ENCODE results near the gene STRN3.
"Not testable (repeated sequence)": the region's sequence is repeated elsewhere in the genome, so short reads cannot be mapped to it uniquely, and the experiment has no call there.

STRN3 gene

GRCh38 chr14:30906752-30907658, 119.2 kb downstream of the STRN3 start:
- peak; percentile 64 for TF ChIP-seq CTCF (IDR thresholded peaks at IDR 0.05; ENCODE audit: control insufficient read depth, extremely low read depth, insufficient read depth)
- no peak overlapping the region for H3K4me3 ChIP-seq (ENCODE audit: low read depth, low read length)
- no peak for DNase-seq (ENCODE audit: low read depth)

DNA sequence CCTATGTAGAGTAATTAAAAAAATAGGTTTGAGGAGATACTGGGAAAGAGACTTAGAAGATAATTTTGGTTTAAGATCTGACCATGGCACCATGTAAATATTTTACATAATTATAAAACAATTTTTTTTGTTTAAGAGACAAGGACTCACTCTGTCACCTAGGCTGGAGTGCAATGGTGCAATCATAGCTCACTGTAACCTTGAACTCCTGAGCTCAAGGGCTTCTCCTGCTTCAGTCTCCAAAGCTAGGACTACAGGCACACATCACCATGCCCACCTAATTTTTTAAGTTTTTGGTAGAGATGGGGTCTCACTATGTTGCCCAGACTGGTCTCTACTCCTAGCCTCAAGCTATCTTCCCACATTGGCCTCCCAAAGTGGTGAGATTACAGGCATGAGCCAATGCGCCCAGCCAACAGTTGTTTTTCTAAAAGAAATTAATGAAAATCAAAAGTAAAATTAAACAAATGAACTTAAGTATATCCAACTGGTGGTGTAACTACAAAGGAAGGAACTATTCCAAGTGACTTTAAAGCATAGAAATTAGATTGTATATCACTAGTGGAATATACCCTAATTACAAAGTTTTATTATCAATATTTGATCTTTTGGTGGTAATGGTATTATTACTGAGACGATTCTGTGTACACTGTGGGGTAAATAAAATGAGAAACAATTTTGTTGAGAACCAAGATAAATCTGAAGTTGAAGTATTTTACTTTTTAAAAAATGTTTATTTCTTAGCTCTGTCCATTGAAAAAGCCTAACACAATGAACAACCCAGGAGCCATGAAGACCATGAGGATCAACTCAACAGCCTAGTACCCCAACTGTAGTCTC, 122.7 kb downstream of the STRN3 start:
- no peak for TF ChIP-seq CTCF (IDR thresholded peaks at IDR 0.05; ENCODE audit: control insufficient read depth, extremely low read depth, insufficient read depth)
- no peak overlapping the region for H3K4me3 ChIP-seq (ENCODE audit: low read depth, low read length)
- no peak for DNase-seq (ENCODE audit: low read depth)

- not testable (repeated sequence) for H3K4me3 ChIP-seq (ENCODE audit: low read depth, low read length); DNase-seq (ENCODE audit: low read depth)
Observed at GRCh38 chr14:30897121-30897520, 129.1 kb downstream of the STRN3 start.

DNA sequence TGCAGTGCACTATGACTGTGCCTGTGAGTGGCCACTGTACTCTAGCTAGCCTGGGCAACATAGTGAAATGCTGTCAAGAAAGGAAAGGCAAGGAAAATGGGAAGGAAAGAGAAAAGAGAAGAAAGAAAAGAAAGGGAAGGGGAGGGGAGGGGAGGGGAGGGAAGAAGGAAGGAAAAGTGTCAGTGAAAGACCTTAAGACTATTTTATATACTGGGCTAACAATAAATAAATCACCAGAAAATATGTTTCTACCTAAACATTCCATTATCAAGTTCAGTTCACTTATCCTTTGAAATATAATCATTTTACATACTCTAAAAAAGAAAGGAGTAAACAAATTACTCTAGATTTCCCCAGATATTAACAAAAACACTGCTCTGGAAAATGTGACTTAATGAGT, 129.7 kb downstream of the STRN3 start:
- DNase-seq (ENCODE audit: low read depth): no peak
- no peak for TF ChIP-seq CTCF (IDR thresholded peaks at IDR 0.05; ENCODE audit: control insufficient read depth, extremely low read depth, insufficient read depth)
- H3K4me3 ChIP-seq (ENCODE audit: low read depth, low read length): no peak overlapping the region

DNA sequence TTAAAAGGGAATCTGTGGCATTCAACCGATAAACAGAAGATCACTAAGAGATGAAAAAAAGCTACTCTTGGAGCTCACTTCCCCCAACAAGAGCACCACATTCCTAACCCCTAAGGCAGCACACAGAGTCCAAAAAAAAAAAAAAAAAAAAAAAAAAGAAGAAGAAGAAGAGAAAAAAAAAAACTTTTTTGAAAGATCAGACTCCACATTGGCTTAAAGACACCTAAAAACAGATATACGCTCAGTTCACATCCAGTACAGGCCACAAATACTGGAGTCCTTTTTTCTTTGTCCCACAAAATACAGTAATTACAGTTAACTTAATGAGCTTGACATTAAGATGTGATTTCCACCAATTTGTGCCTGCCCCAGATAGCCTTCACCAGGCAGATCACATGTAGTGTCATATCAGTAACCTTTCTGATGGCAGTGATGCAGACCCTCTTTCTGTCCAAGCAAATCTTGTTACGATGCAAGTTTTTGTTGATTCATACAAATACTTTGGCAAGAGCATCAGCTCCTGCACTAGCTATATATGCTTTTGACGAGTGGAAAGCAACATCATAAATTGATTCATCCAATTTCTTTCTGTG, 131.2 kb downstream of the STRN3 start:
- TF ChIP-seq CTCF (IDR thresholded peaks at IDR 0.05; ENCODE audit: control insufficient read depth, extremely low read depth, insufficient read depth): no peak
- no peak overlapping the region for H3K4me3 ChIP-seq (ENCODE audit: low read depth, low read length)
- DNase-seq (ENCODE audit: low read depth): no peak

DNA sequence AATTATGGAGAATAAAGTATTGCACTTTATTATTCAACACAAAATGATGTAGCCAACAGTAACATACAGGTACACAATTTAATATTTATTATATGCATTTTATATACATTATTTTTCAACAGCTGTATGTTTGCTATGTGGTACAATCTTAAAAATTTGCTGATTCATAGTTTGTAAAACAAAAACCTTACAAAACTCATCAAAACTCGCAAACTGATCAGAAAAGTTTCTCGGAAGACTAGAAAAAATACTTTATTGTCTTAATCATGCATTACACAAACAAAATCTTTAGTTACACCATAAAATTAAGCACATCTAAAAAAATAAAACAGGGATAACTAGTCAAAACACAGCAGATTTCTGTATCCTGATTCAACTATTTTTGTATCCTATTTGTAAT, 132.4 kb downstream of the STRN3 start:
- no peak for DNase-seq (ENCODE audit: low read depth)
- no peak overlapping the region for H3K4me3 ChIP-seq (ENCODE audit: low read depth, low read length)
- TF ChIP-seq CTCF (IDR thresholded peaks at IDR 0.05; ENCODE audit: control insufficient read depth, extremely low read depth, insufficient read depth): no peak

GRCh38 chr14:30889244-30889594, 137.0 kb downstream of the STRN3 start:
- TF ChIP-seq CTCF (IDR thresholded peaks at IDR 0.05; ENCODE audit: control insufficient read depth, extremely low read depth, insufficient read depth): no peak
- no peak overlapping the region for H3K4me3 ChIP-seq (ENCODE audit: low read depth, low read length)
- no peak for DNase-seq (ENCODE audit: low read depth)
